Measurements from ENCODE around the gene TNS1.

The TNS1 gene

DNA sequence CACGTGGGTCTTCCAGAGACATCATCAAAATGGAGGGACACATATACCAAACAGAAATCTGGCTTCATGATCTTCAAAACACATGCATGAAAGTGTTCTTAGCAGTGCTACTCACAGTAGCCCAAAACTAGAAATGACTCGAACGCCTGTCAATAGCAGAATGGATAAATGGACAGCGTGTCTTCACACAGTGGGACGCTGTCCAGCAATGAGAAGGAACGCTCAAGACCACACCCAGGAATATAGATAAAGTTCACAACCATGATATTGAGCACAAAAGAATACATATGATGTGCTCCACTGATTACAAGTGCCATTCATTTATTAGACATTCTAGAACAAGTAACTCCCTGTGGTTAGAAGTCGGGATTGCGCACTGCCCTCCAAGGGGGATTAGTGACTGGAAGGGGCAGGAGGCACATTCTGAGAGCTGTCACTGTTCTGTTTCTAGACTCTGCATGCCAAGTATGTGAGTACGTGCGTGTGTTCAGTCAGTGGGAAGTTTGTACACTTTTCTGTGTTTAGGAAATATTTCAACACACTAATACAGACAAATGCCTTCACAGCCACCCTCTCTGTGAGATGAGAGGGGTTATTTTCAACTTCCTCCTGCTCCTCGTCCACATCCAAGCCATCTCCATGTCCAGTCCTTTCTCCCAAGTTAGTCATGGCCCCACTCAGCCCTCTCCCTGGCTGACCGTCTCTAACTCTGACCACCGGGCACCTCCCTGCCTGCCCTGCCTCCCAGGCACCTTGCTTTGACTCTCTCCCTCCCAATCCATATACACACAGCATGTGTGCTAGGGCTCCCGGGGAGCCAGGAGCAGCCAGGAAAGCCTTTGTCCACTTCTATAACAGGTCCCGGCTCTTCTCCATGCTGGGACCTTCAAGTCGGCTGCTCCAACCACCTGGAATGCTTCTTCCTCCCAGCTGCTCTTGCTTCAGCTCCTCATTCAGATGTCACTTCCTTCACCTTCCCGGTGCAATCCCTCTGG, 26.9 kb upstream of the TNS1 start:
- no peak for TF ChIP-seq CTCF (IDR thresholded peaks at IDR 0.05; ENCODE audit: insufficient read depth, low read depth, low read length, missing control alignments)
- DNase-seq (ENCODE audit: low read depth), result no peak
- H3K4me3 ChIP-seq (ENCODE audit: low read depth, low read length), result no peak overlapping the region

DNA sequence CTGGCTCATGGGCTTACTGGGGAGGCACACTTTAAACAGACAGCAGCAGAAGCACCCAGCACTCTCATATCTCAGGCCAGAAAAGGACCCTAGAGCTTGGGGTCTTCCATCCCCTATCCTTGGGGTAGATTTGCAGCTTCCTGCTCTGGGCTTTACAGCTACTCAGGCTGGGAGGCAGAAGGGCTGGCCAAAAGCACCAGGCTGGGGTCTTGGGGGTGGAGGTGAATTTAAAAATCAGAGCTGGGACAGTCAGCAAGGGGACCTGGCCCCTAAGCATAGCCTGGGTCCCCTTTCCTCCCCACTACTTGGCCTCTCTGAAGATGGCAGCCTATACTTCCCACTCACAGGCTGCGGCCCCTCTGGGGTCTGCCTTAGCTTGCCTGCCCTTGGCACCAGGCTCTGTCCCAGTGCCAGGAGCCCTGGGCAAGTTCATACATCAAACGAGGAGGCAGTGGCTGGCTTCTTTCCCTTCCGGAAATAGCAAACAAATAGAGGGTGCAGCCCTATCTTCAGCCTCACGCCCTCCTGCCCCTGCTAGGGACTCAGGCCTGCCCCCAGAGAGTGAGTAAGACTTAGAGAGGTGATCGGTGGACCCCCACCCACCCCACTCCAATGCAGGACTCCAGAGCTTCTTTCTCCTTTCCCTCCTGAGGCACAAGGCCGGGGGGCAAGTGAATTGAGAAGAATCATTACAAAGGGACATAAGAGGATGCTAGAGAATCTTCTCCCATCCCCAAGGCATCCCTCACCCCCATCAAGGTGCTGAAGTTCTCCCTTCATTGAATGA, 26.0 kb upstream of the TNS1 start:
- TF ChIP-seq CTCF (IDR thresholded peaks at IDR 0.05; ENCODE audit: insufficient read depth, low read depth, low read length, missing control alignments), result no peak
- no peak for DNase-seq (ENCODE audit: low read depth)
- no peak overlapping the region for H3K4me3 ChIP-seq (ENCODE audit: low read depth, low read length)

- TF ChIP-seq CTCF (IDR thresholded peaks at IDR 0.05; ENCODE audit: insufficient read depth, low read depth, low read length, missing control alignments), result no peak
- no peak overlapping the region for H3K4me3 ChIP-seq (ENCODE audit: low read depth, low read length)
- no peak for DNase-seq (ENCODE audit: low read depth)
Measured at GRCh38 chr2:218028189-218028495, 25.3 kb upstream of the TNS1 start.

GRCh38 chr2:218027426-218028188, 24.8 kb upstream of the TNS1 start:
- TF ChIP-seq CTCF (IDR thresholded peaks at IDR 0.05; ENCODE audit: insufficient read depth, low read depth, low read length, missing control alignments), result no peak
- DNase-seq (ENCODE audit: low read depth), result no peak
- H3K4me3 ChIP-seq (ENCODE audit: low read depth, low read length), result no peak overlapping the region

DNA sequence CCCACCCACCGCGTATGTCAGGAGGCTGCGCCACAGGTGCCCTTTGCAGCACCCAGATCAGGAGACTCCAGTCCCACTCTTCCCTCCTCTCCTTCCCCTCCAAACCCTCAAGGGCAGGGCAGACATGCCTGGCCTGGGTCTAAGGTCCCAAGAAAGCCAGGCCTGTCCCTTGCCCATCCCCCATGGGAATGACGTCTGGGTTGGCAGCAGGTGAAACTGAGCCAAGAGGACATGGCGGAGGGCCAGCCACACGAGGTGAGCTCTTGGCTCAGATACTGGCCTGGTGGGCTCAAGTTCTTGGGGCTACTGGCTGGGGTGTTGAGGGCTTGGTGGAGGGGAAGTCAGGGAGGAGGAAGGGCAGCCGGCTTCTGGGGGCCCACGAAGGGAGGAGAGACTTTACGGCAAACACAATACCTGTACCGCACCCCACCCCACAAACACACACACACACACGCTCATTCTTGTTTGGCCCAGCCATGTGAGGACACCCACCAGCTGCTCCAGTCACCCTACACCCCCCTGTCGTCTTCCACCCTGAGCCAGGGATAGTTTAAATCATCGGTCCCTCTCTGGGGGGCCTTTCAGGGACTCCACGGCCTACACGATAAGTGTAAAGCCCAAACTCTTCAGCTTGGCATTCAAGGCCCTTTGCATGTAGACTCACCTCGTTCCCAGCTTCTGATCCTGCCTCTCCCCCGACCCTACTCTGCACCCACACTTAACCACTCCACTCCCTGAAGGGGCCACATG, 24.1 kb upstream of the TNS1 start:
- H3K4me3 ChIP-seq (ENCODE audit: low read depth, low read length), result no peak overlapping the region
- no peak for TF ChIP-seq CTCF (IDR thresholded peaks at IDR 0.05; ENCODE audit: insufficient read depth, low read depth, low read length, missing control alignments)
- DNase-seq (ENCODE audit: low read depth), result no peak

DNA sequence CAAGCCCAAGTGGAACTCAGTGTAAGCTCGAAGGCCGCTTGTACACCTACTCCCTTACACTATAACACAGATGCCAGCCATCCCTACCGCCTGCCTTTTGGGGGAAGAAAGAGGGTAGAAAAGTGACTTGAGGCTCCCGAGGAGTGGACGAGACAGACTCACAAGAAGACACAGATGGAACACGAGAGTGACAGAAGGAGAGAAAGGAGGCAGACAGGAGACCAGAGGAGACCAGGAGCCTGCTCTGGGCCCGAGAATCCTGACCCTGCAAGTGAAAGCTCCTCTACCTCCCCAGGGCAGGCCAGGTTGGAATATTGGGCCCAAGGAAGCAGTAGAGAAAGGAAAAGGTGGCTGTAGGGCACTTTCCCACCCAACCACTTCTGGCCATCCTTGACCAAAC, 23.4 kb upstream of the TNS1 start:
- TF ChIP-seq CTCF (IDR thresholded peaks at IDR 0.05; ENCODE audit: insufficient read depth, low read depth, low read length, missing control alignments), result no peak
- no peak overlapping the region for H3K4me3 ChIP-seq (ENCODE audit: low read depth, low read length)
- DNase-seq (ENCODE audit: low read depth), result no peak

Data from GM12865 (cell line).